Glomerular visceral epithelial cell (primary cell): ENCODE results near the gene BRME1.

ENCODE experiments used
- DNase-seq: peaks from one replicate; pipeline ENCODE4 v3.0.0-alpha.2; 2016; ENCODE audit errors: extremely low spot score

The BRME1 gene

DNA sequence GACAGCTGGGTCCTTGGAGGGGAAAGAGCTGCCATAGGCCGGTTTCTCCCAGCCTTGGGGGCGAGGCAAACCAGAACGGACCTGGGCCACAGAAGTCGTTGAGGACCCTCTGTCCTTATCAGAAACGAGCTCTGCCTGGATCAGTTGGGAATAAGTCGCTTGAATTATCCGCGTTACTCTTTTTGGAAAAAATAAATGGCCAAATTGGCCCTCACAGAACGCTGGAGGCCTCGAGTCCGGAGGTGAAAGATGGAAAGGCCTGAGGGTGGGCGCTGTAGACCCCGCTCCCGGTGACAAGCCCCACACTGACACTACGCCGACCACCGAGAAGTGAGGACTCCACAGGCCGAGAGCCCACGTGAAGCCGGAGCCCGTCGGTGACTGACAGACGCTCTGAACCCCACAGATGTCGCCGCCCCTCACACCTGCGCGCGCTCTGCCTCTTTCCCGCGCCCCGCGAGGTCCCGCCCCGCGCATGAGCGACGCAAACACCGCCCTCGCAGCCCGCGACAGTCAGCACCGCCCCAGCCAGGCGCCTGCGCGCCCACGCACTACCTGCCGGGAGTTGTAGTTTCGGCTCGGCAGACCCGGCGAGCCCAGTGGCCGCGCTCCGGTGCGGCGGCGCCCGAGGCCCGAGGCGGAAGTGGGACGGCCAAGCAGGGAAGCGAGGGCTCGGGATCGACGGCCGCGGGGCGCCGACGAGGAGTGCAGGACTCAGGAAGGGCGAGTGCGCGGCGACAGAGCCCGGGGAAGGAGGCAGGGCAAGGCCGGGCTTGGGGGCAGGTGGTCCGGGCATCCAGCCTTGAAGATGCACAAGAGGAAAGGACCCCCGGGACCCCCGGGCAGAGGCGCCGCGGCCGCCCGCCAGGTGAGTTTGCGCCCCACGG, at the start of gene BRME1, which contains the start of gene CC2D1A:
Gene BRME1 (minus strand): TSS at position 484 of the 887 bp plus-strand sequence. CDS start 1,225 bp downstream, outside the sequence.
Gene CC2D1A (plus strand): TSS at position 568 of the 887 bp plus-strand sequence. CDS start 241 bp downstream, at position 809.
- peak; percentile 89 for DNase-seq

GRCh38 chr19:13954185-13954584, 48.3 kb upstream of the BRME1 start:
- no peak for DNase-seq

DNA sequence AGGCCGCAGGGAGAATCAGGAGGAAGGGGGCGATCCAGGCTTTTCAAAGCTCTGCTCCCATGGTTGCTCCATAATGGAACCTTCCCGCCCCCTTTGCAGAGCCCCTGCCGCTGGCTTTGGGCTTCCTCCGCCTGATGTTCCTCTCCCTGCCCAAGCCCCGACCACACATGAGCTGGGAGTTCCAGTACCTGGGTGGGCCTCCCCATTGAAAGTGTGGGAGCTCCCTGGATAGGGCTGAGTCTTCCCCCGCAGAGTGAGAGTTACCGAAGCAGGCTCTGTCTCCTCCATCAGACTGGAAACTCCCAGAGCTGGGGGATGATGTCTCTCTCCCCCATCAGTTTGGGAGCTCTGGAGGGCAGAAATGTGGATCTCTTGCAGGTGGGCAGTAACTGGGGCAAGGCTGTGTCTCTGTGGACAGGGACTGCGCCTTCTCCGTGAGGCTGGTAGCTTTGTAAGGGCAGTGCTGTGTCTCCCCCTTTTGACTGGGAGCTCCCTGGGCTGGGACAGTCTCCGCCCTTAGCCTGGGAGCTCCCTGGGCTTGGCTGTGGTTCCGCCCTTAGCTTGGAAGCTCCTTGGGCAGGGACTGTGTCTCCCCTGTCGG, 47.1 kb upstream of the BRME1 start:
- peak; percentile 56 for DNase-seq

DNA sequence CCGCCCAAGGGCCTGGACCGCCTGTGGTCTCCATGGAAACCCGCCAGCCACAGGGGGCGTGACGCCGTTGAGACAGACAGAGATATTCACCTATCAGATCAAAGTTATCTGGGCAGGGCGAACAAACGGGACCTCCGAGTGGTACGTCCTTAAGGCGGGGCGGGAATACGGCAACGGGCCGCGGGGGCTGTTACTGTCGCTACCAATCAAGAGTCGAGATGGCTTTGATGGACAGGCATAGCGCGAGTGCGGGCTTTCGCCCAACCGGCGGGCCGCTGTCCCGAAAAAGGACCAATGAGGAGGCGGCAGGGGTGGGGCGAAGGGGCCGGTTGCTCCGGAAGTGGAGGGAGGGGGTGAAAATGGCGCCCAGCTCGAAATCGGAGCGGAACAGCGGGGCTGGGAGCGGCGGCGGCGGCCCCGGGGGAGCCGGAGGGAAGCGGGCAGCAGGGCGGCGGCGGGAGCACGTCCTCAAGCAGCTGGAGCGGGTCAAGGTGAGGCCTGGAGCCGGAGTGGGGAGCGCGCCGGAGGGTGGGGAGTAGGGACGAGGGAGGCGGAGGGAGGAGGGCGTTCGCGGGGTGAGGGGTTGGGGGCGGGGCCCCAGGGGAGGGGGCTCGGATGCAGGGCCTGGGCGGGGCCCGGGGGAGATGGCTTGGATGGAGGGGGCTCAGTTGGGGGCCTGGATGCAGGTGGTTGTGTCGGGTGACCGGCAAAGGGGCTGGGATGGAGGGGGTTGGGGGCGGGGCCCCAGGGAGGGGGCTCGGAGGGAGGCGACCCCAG, 46.4 kb upstream of the BRME1 start, which contains the start of gene DCAF15:
Gene DCAF15 (plus strand): TSS at position 356 of the 777 bp plus-strand sequence. CDS start 4 bp downstream, at position 360.
- DNase-seq = peak; percentile 100

DNA sequence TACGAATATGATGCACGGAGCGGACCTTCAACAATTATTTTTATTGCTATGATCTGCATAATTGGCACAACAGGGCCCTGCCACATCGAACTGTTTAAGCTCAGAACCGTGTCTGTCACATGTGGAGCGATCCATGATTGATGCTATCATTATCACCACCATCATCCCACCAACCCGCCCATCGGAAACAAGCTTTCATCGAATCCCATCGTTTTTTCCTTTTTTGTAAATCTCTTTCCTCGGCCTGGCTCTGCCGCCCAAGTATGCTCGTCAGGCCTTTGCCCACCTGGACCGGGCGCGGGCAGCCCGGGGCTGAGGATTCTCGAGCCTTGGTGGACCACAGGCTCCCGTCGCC, 45.9 kb upstream of the BRME1 start:
- no peak for DNase-seq

GRCh38 chr19:13951043-13951442, 45.1 kb upstream of the BRME1 start:
- no peak for DNase-seq

GRCh38 chr19:13946414-13946813, 40.5 kb upstream of the BRME1 start:
- DNase-seq = no peak

- no peak for DNase-seq
Measured at GRCh38 chr19:13942023-13942684, 36.2 kb upstream of the BRME1 start.

DNA sequence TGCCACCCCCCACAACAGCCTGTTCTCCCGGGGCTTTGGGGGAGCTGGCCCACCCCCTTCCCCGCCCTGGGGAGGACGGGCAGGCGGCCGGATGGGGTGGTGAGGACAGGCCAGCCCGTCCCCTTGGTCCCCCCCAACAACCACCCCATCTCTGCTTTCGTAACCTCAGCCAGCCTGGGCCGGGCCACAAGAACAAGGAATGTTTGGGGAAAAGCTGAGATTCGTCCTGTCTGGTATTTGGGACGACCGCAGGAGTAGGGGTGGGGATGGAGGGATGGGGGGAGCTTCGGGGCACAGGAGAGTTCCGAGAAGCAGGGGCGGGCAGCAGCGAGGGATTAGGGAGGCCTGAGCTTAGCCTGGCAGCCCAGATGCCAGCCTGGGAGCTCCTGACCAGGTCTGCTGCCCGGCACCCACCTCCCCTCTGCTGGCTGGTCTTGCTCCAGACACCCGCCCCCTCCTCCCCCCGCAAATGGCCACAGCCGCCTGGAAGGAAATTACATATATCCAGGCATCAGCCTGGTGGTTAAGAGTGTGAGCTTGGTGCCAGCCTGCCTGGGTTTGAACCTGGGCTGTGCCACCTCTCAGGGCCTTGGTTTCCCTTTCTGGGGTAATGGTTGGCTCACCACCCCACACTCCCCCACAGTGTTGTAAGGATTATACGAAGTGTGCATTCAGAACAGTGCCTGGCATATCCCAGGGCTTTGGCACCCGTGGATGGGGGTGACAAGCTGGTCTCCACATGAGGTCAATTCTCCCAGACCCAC, 32.6 kb upstream of the BRME1 start, which contains the start of gene PODNL1:
Gene PODNL1 (minus strand): TSS at position 117 of the 764 bp plus-strand sequence. CDS start 236 bp downstream, outside the sequence.
- peak; percentile 65 for DNase-seq

DNA sequence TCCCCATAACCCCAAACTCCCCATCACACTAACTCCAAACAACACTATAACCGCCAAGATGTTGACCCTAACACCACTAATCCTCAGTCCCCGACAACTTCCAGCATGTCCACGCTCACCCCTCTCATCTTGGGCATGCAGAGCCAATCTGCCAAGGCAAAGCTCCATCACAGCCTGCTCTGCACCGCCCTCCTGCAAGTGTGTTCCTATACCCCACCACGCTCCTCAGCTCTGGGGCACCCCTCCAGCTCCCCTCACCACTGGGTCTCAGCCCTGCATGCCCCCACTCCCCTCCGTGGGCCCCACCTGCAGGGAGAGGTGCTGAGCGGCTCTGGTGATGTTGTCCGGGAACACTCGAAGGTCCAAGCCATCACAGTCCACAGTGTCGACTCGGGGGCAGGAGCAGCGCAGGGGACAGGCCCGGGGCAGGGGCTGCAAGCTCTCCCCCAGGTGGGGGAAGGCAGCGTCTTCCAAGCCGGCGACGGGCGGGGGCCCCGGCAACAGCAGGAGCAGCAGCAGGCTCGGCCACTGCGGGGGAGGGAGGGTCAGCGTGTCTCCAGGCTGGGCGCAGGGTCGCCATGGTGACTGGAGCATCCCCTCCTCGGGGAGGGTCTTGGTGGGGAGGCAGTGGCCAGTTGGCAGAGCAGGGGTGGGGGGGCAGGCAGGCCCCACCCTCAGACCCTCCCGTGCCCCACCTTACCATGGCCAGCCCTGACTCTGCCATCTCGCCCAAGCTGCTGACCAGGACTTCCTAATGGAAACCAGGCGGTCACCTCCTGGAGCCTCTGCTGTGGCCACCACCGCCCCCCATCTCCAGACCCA, 31.8 kb upstream of the BRME1 start:
- no peak for DNase-seq

GRCh38 chr19:13935765-13936510, 30.0 kb upstream of the BRME1 start:
- no peak for DNase-seq

GRCh38 chr19:13934785-13935109, 28.8 kb upstream of the BRME1 start:
- no peak for DNase-seq

GRCh38 chr19:13932911-13933393, 27.0 kb upstream of the BRME1 start:
- no peak for DNase-seq

GRCh38 chr19:13932149-13932637, 26.3 kb upstream of the BRME1 start:
- no peak for DNase-seq

DNA sequence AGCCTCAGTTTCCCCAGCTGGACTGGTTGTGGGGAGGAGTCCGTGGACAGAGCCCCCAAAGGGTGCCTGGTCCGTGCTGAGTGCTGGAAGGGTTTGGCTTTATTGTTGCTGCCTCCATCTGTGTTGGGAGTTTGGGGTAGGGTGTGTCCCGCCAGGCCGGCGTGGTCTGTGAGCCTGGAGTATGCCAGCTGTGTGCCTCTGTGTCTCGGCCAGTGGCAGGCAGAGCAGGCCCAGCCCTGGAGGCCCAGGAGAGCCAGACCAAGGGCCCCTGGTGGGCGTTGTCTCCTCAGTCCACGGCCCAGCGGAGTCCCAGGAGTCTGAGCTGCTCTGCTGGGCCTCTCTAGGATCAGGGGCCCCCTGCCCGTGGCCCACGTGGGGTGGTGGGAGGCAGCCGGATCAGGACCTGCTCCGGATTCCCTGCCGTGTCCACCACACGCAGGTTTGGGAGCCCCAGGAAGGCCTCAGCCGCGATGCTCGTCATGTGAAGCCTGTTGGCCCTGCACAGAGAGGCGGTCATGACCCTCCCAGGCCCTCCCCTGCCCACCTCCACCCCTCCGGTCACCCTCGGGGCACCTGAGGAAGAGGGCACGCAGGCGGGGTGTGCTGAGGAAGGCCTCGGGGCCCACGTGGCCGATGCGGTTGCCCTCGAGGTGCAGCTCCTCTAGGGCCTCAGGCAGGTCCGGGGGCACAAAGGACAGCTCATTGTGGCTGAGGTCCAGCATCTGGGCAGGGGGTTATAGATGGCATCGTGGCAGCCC, 25.7 kb upstream of the BRME1 start:
- DNase-seq = no peak

- DNase-seq = no peak
Measured at GRCh38 chr19:13930402-13930801, 24.5 kb upstream of the BRME1 start.

DNA sequence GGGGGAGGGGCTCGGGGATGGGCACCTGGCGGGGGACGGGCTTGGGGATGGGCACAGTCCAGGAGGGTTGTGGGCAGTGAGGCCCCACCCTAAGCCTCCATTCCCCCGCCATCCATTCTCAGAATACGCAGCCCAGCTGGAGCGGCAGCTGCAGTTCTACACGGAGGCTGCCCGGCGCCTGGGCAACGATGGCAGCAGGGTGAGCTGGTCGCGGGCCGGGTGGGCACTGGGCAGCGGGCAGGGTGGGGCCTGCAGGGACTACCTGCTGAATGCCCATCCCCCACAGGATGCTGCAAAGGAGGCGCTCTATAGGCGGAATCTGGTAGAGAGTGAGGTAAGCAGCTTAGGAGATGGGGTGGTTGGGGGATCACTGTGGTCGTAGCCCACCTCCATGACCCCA, 24.0 kb upstream of the BRME1 start:
- no peak for DNase-seq

DNA sequence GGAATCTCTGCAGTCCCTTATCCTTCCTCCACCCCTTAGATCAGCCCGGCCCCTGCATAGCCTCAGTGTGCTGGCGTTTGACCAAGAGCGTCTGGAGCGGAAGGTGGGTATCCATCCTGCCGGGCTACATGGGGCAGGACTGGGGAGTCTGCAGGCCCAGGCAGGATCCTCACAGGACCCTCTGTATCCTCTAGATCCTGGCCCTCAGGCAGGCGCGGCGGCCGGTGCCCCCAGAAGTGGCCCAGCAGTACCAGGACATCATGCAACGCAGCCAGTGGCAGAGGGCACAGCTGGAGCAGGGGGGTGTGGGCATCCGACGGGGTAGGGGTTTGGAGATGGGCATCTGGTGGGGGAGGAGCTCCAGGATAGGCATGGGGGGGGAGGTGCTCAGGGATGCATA, 23.4 kb upstream of the BRME1 start:
- DNase-seq = no peak
